GM23248 (cell line): ENCODE measurements around the gene GPR25.

Experiments used
- EZH2 ChIP-seq: fragments of 200-600 bp; sonication (generic); IDR thresholded peaks from 2 replicates; pipeline ENCODE4 v1.6.1; 2018; ENCODE audit warnings: antibody characterized with exemption, mild to moderate bottlenecking; ENCODE audit not compliant: insufficient read depth, poor library complexity, severe bottlenecking
- EZH2phosphoT487 ChIP-seq: fragments of 200-600 bp; sonication (generic); IDR thresholded peaks from 2 replicates; pipeline ENCODE4 v1.6.1; 2018; ENCODE audit warnings: antibody characterized with exemption, moderate library complexity, mild to moderate bottlenecking, low read depth; ENCODE audit not compliant: insufficient read depth

GRCh38 chr1:200907611-200908097 is 34.9 kb downstream of the GPR25 start:
- no peak for TF ChIP-seq EZH2
- no peak for TF ChIP-seq EZH2phosphoT487
